SHP77 treated with DMSO at 0.1 percent for 48 hours (cell line): ENCODE measurements around the gene IGLL1.
"Not testable (repeated sequence)": the region's sequence is repeated elsewhere in the genome, so short reads cannot be mapped to it uniquely, and the experiment has no call there.

Experiments
- DNase-seq: peaks from one replicate; lab custom pipeline; 2025; lab: John Stamatoyannopoulos, UW

IGLL1 gene

GRCh38 chr22:23562186-23562585, 17.9 kb downstream of the IGLL1 start:
- no peak for DNase-seq

DNA sequence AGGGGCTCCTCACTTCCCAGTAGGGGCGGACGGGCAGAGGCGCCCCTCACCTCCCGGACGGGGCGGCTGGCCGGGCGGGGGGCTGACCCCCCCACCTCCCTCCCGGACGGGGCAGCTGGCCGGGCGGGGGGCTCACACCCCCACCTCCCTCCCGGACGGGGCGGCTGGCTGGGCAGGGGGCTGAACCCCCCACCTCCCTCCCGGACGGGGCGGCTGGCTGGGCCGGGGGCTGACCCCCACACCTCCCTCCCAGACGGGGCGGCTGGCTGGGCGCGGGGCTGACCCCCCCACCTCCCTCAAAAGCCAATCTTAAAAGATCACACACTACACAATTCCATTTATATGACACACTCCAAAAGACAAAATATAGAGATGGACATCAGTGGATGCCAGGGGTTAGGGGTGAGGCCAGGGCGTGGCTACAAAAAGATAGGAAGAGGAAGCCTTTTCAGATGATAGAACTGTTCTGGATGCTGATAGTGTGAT, 19.0 kb downstream of the IGLL1 start:
- not testable (repeated sequence) for DNase-seq

- DNase-seq = not testable (repeated sequence)
These were observed 19.9 kb downstream of the IGLL1 start for GRCh38 chr22:23560215-23560614.

- no peak for DNase-seq
These were observed 22.6 kb downstream of the IGLL1 start for GRCh38 chr22:23557467-23557866.

GRCh38 chr22:23557036-23557435, 23.1 kb downstream of the IGLL1 start:
- DNase-seq = no peak

DNA sequence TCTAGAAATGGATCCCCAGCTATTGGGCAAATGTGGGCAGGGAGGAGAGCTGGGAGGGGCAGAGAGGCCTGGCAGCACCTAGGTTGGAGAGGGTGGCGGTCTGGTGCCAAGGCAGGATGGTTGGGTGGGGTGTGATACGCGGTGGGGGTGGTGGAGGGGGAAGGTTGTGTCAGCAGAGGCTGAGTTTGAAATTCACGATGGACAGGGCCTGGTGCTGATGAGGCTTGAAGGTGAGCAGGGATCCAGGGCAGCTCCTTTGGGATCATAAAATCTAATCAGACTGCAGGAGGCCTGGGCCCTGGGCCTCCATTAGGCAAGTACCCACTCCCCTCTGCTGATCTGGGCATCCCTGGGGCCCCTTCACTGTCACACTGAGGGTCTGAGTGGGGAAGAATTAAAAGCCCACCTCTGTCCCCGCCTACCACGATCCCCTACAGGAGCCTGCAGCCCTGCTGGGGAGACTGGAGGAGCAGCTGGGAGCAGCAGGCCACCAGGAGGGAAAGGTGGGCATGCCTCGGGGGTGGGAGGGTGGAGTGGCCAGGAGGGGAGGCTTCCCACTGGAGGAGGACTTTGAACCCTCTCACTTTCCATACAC, 24.0 kb downstream of the IGLL1 start:
- no peak for DNase-seq

- no peak for DNase-seq
These were observed 25.0 kb downstream of the IGLL1 start for GRCh38 chr22:23555118-23555517.

- DNase-seq = no peak
These were observed 25.9 kb downstream of the IGLL1 start for GRCh38 chr22:23553924-23554870.

DNA sequence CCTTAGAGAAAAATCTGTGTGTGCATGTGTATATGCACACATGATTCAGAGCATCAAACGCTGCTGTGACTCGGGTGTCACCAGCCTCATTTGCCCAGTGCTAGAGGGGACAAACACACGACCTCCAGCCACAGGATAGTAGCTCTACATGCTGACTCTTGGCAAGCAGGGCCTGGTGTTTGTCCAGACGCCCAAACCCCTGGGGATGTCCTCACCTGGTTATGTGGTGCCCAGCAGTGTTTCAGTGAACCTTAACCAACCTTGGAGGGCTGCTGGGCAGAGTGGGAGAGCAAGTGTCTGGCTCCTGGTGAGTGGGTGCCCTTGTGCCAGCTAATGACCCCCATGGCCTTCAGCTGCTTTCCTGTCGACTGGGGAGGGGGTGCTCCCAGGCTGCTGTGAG, 26.7 kb downstream of the IGLL1 start:
- DNase-seq = no peak

- DNase-seq = no peak
These were observed 27.5 kb downstream of the IGLL1 start for GRCh38 chr22:23552573-23552972.

DNA sequence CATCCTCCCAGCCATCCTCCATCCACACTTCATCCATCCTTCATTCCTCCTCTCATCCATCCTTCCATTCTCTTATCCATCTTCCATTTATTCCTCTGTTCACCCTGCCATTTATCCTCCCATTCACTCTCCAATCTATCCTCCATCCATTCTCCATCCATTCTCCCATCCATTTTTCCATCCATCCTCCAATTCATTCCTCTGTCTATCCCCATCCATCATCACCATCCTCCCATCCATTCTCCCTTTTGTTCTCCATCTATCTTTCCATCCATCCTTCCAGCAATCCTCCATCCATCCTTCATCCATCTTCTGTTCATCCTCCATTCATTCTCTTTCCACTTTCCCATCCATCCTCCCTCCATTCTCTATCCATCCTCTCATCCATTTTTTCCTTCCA, 28.7 kb downstream of the IGLL1 start:
- no peak for DNase-seq

DNA sequence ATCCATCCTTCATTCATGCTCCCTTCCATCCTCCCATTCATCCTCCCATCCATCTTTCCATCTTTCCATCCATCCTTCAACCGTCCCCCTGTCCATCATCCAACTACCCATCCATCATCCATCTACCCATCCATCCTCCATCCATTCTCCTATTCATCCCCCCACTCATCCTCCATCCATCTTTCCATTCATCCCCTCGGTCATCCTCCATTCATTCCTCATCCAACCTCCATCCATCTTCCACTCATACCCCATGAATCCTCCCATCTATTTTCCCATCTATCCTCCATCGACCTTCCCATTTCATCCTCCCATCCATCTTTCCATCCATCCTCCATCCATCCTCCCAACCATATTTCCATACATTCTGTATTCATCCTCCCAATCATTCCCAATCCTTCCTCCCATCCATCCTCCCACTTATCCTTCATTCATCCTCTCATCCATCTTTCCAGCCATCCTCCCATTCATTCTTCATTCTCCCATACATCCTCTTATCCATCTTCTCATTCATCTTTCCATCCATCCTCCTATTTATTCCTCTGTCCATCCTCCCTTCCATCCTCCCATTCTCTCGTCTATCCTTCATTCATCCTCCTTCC, 29.9 kb downstream of the IGLL1 start:
- no peak for DNase-seq

GRCh38 chr22:23549198-23549595, 30.9 kb downstream of the IGLL1 start:
- no peak for DNase-seq

- DNase-seq = no peak
These were observed 31.4 kb downstream of the IGLL1 start for GRCh38 chr22:23548501-23549197.

DNA sequence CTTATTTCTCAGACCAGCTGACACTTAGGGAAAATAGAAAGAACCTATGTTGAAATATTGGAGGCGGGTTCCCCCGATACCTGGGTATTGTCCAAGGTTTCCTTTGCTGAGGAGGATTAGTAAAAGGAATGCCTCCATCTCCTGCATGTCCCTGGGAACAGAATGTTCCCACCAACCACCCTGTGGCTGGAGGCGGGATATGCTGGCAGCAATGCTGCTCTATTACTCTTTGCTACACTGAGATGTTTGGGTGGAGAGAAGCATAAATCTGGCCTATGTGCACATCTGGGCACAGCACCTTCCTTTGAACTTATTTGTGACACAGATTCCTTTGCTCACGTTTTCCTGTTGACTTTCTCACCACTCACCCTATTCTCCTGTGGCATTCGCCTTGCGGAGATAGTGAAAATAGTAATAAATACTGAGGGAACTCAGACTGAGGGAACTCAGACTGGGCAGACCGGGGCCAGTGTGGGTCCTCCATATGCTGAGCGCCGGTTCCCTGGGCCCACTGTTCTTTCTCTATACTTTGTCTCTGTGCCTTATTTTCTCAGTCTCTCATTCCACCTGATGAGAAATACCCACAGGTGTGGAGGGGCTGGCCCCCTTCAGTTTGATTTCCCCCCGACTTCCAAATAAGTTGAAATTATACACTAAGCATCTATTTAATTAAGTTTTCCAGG, 32.1 kb downstream of the IGLL1 start:
- no peak for DNase-seq

GRCh38 chr22:23547382-23547781, 32.7 kb downstream of the IGLL1 start:
- not testable (repeated sequence) for DNase-seq

- no peak for DNase-seq
These were observed 35.2 kb downstream of the IGLL1 start for GRCh38 chr22:23544852-23545251.

DNA sequence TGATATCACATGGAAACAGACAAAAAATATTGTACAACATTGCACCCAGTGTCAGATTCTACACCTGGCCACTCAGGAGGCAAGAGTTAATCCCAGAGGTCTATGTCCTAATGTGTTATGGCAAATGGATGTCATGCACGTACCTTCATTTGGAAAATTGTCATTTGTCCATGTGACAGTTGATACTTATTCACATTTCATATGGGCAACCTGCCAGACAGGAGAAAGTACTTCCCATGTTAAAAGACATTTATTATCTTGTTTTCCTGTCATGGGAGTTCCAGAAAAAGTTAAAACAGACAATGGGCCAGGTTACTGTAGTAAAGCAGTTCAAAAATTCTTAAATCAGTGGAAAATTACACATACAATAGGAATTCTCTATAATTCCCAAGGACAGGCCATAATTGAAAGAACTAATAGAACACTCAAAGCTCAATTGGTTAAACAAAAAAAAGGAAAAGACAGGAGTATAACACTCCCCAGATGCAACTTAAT, 36.5 kb downstream of the IGLL1 start:
- not testable (repeated sequence) for DNase-seq

- no peak for DNase-seq
These were observed 37.2 kb downstream of the IGLL1 start for GRCh38 chr22:23542933-23543332.

GRCh38 chr22:23542391-23542790, 37.7 kb downstream of the IGLL1 start:
- not testable (repeated sequence) for DNase-seq

- DNase-seq = not testable (repeated sequence)
These were observed 38.2 kb downstream of the IGLL1 start for GRCh38 chr22:23541849-23542281.
